Embryonic facial prominence (tissue), 1 donor: Measurements from ENCODE around the gene MMUT.
A peak's percentile ranks its signal among the peaks of the same experiment; 100 is the strongest.
"Not testable (repeated sequence)": the region's sequence is repeated elsewhere in the genome, so short reads cannot be mapped to it uniquely, and the experiment has no call there.

Source experiments
- DNase-seq: peaks from one replicate; pipeline ENCODE4 v3.0.0-alpha.2; 2016; ENCODE audit errors: extremely low spot score

MMUT gene

GRCh38 chr6:49462927-49463611 is at the start of gene MMUT, which contains the start of gene CENPQ:
MMUT (minus strand) TSS chr6:49463253; CDS start chr6:49459466, 3,787 bp downstream.
CENPQ (plus strand) TSS chr6:49463370; CDS start chr6:49470177, 6,807 bp downstream.
- DNase-seq, result peak; percentile 96

- no peak for DNase-seq
Measured at GRCh38 chr6:49509342-49509741, 46.3 kb upstream of the MMUT start.

GRCh38 chr6:49506569-49507111 is 43.6 kb upstream of the MMUT start:
- no peak for DNase-seq

- DNase-seq, result no peak
Measured at GRCh38 chr6:49504666-49505065, 41.6 kb upstream of the MMUT start.

- DNase-seq, result no peak
Measured at GRCh38 chr6:49499623-49500022, 36.6 kb upstream of the MMUT start, which contains the start of gene GLYATL3. GLYATL3 (plus strand) TSS chr6:49499923; CDS start chr6:49511991, 12,068 bp downstream.

GRCh38 chr6:49499126-49499525 is 36.1 kb upstream of the MMUT start:
- no peak for DNase-seq

- no peak for DNase-seq
Measured at GRCh38 chr6:49497304-49497703, 34.3 kb upstream of the MMUT start.

GRCh38 chr6:49490633-49491032 is 27.6 kb upstream of the MMUT start:
- no peak for DNase-seq

GRCh38 chr6:49483380-49483779 is 20.3 kb upstream of the MMUT start:
- DNase-seq, result not testable (repeated sequence)

GRCh38 chr6:49481846-49482245 is 18.8 kb upstream of the MMUT start:
- not testable (repeated sequence) for DNase-seq

- no peak for DNase-seq
Measured at GRCh38 chr6:49479308-49479970, 16.4 kb upstream of the MMUT start.

- not testable (repeated sequence) for DNase-seq
Measured at GRCh38 chr6:49476564-49476963, 13.5 kb upstream of the MMUT start.

GRCh38 chr6:49468042-49468441 is 5.0 kb upstream of the MMUT start:
- DNase-seq, result no peak

GRCh38 chr6:49464691-49465090 is 1.6 kb upstream of the MMUT start:
- no peak for DNase-seq

- no peak for DNase-seq
Measured at GRCh38 chr6:49463612-49463967, 537 bp upstream of the MMUT start.

GRCh38 chr6:49462599-49462926 is 490 bp downstream of the MMUT start:
- no peak for DNase-seq

- no peak for DNase-seq
Measured at GRCh38 chr6:49462071-49462470, 982 bp downstream of the MMUT start.

GRCh38 chr6:49457771-49458170 is 5.3 kb downstream of the MMUT start:
- no peak for DNase-seq

GRCh38 chr6:49454787-49455709 is 8.0 kb downstream of the MMUT start:
- DNase-seq, result no peak

GRCh38 chr6:49453221-49453620 is 9.8 kb downstream of the MMUT start:
- DNase-seq, result no peak

GRCh38 chr6:49430866-49431265 is 32.2 kb downstream of the MMUT start:
- no peak for DNase-seq

- DNase-seq, result no peak
Measured at GRCh38 chr6:49430187-49430586, 32.9 kb downstream of the MMUT start.
